Measurements from ENCODE around the gene STRIP1.

The STRIP1 gene

GRCh38 chr1:109988349-109988914, 46.0 kb upstream of the STRIP1 start:
- Histone ChIP-seq H3K9me3 (ENCODE audit: insufficient read depth, low read length) (no peaks in the 10 kb centered on the region), H3K27ac (ENCODE audit: low read depth, low read length) (no peak overlapping the region), H3K27me3 (ENCODE audit: low read length) (no peaks in the 10 kb centered on the region), H4K20me1 (ENCODE audit: low read depth, low read length) (no peaks in the 10 kb centered on the region), H3K36me3 (ENCODE audit: low read length) (no peaks in the 10 kb centered on the region; the same call in 1 of the 2 replicates), H3K4me2 (ENCODE audit: low read depth, low read length, poor library complexity, severe bottlenecking) (no peak overlapping the region), H3K9me2 (replicated peaks; ENCODE audit: insufficient read depth, low read length) (no peaks in the 10 kb centered on the region), H2AFZ (ENCODE audit: low read depth, low read length, severe bottlenecking) (no peak overlapping the region), H3K9ac (ENCODE audit: low read length) (no peak overlapping the region), H3K79me2 (ENCODE audit: insufficient read depth, low read length) (peaks cover 37% of the 10 kb centered on the region), H3K4me3 (ENCODE audit: insufficient read depth, low read length, poor library complexity, severe bottlenecking) (no peak overlapping the region), H3F3A (ENCODE audit: insufficient read depth) (0 out of 2 replicates have a peak, but pooled peaks cover 4% of the 10 kb centered on the region)
- TF ChIP-seq CTCF (IDR thresholded peaks at IDR 0.05; ENCODE audit: insufficient read depth, low read length, poor library complexity, severe bottlenecking) (no peak), EZH2phosphoT487 (conservative IDR thresholded peaks at IDR 0.05; ENCODE audit: low read length) (no peak)

- H3K9me2 ChIP-seq (replicated peaks; ENCODE audit: insufficient read depth, low read length): no peaks in the 10 kb centered on the region
- no peak overlapping the region for H2AFZ ChIP-seq (ENCODE audit: low read depth, low read length, severe bottlenecking)
- H3K79me2 ChIP-seq (ENCODE audit: insufficient read depth, low read length): peaks cover 40% of the 10 kb centered on the region
- no peaks in the 10 kb centered on the region for H4K20me1 ChIP-seq (ENCODE audit: low read depth, low read length)
- no peaks in the 10 kb centered on the region; the same call in 1 of the 2 replicates for H3K36me3 ChIP-seq (ENCODE audit: low read length)
- 0 out of 2 replicates have a peak, but pooled peaks cover 4% of the 10 kb centered on the region for H3F3A ChIP-seq (ENCODE audit: insufficient read depth)
- H3K9me3 ChIP-seq (ENCODE audit: insufficient read depth, low read length): no peaks in the 10 kb centered on the region
- H3K27me3 ChIP-seq (ENCODE audit: low read length): no peaks in the 10 kb centered on the region
- TF ChIP-seq CTCF (IDR thresholded peaks at IDR 0.05; ENCODE audit: insufficient read depth, low read length, poor library complexity, severe bottlenecking): no peak
- no peak for TF ChIP-seq EZH2phosphoT487 (conservative IDR thresholded peaks at IDR 0.05; ENCODE audit: low read length)
- peak overlapping the region; percentile 10 for H3K4me2 ChIP-seq (ENCODE audit: low read depth, low read length, poor library complexity, severe bottlenecking)
- H3K9ac ChIP-seq (ENCODE audit: low read length): no peak overlapping the region
- no peak overlapping the region for H3K27ac ChIP-seq (ENCODE audit: low read depth, low read length)
- no peak overlapping the region for H3K4me3 ChIP-seq (ENCODE audit: insufficient read depth, low read length, poor library complexity, severe bottlenecking)
These were observed 44.7 kb upstream of the STRIP1 start for GRCh38 chr1:109989506-109990301.

GRCh38 chr1:109990302-109990653, 44.1 kb upstream of the STRIP1 start:
- peak overlapping the region; percentile 10 for H3K4me2 ChIP-seq (ENCODE audit: low read depth, low read length, poor library complexity, severe bottlenecking)
- no peaks in the 10 kb centered on the region for H3K9me3 ChIP-seq (ENCODE audit: insufficient read depth, low read length)
- no peak overlapping the region for H2AFZ ChIP-seq (ENCODE audit: low read depth, low read length, severe bottlenecking)
- H3K9me2 ChIP-seq (replicated peaks; ENCODE audit: insufficient read depth, low read length): no peaks in the 10 kb centered on the region
- no peak overlapping the region for H3K4me3 ChIP-seq (ENCODE audit: insufficient read depth, low read length, poor library complexity, severe bottlenecking)
- H3K9ac ChIP-seq (ENCODE audit: low read length): no peak overlapping the region
- H3K79me2 ChIP-seq (ENCODE audit: insufficient read depth, low read length): peaks cover 38% of the 10 kb centered on the region
- H3K36me3 ChIP-seq (ENCODE audit: low read length): no peaks in the 10 kb centered on the region; the same call in 1 of the 2 replicates
- no peaks in the 10 kb centered on the region for H3K27me3 ChIP-seq (ENCODE audit: low read length)
- no peaks in the 10 kb centered on the region for H4K20me1 ChIP-seq (ENCODE audit: low read depth, low read length)
- TF ChIP-seq CTCF (IDR thresholded peaks at IDR 0.05; ENCODE audit: insufficient read depth, low read length, poor library complexity, severe bottlenecking): no peak
- TF ChIP-seq EZH2phosphoT487 (conservative IDR thresholded peaks at IDR 0.05; ENCODE audit: low read length): no peak
- no peak overlapping the region for H3K27ac ChIP-seq (ENCODE audit: low read depth, low read length)
- 0 out of 2 replicates have a peak, but pooled peaks cover 4% of the 10 kb centered on the region for H3F3A ChIP-seq (ENCODE audit: insufficient read depth)

Data from SU-DHL-6 (cell line).